Fibroblast of skin of abdomen (primary cell): ENCODE data around the gene TP53I11.

Source experiments
- DNase-seq: peaks from one replicate; pipeline ENCODE4 v3.0.0-alpha.2; 2013

TP53I11 gene

GRCh38 chr11:44978274-44978960 is 27.7 kb upstream of the TP53I11 start:
- DNase-seq, result no peak

GRCh38 chr11:44977493-44977984 is 26.9 kb upstream of the TP53I11 start:
- DNase-seq, result no peak

- no peak for DNase-seq
Measured at GRCh38 chr11:44976576-44976975, 25.9 kb upstream of the TP53I11 start.

GRCh38 chr11:44974402-44975000 is 23.8 kb upstream of the TP53I11 start:
- DNase-seq, result no peak

- no peak for DNase-seq
Measured at GRCh38 chr11:44973632-44974401, 23.1 kb upstream of the TP53I11 start.

- no peak for DNase-seq
Measured at GRCh38 chr11:44972746-44973435, 22.2 kb upstream of the TP53I11 start.

DNA sequence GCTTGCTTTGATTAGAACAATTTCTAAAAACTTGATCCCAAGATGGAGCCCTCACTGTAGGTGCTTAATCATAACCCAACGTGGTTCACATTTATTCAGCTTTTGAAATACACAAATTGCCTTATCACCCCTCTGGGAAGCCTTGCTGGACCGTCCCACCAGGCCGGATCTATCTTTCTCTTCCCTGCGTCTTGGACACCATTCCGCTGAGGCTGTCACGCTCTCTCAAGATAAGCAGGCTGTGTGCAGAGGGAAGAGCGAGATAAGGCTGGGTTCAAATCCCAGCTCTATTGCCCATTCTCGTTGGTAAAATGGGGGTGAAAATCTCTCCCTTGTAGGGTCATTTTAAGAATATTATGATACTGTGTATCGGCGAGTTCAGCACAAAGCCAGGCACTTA is 20.5 kb upstream of the TP53I11 start:
- DNase-seq, result no peak

GRCh38 chr11:44970293-44970692 is 19.6 kb upstream of the TP53I11 start:
- no peak for DNase-seq

- DNase-seq, result no peak
Measured at GRCh38 chr11:44969651-44970252, 19.1 kb upstream of the TP53I11 start.

DNA sequence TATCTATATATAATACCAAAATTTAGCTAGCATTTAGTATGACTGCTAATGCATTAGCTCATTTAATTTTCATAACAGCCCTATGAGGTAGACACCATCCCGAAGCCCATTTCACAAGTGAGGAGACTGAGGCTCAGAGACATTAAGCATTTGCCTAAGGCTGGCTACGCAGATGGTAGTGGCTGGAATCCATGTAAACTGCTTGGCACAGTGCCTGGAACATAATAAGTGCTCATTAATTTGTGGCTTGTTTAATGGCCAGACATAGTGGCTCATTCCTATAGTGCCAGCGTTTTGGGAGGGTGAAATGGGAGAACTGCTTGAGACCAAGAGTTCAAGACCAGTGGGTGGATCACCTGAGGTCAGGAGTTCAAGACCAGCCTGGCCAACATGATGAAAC is 17.8 kb upstream of the TP53I11 start:
- no peak for DNase-seq

- no peak for DNase-seq
Measured at GRCh38 chr11:44967930-44968496, 17.3 kb upstream of the TP53I11 start.

DNA sequence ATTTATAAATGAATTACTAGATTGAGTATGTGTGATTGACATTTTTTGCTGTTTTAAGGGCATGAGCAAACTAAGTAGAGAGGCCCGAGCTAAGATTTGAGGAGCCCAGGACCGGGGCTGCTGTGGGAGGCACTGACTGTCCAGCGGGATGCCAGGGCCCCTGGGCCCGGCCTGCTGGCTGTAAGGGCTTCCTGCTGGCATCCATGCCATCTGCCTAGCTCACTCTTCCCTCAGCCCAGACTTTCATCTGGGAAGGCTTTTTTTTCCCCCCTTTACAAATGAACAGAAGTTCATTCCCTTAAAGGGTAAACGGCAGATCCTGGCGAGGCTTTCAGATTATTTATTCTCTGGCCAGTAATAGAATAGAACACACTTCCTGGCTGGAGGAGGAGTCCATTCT is 16.0 kb upstream of the TP53I11 start:
- no peak for DNase-seq

DNA sequence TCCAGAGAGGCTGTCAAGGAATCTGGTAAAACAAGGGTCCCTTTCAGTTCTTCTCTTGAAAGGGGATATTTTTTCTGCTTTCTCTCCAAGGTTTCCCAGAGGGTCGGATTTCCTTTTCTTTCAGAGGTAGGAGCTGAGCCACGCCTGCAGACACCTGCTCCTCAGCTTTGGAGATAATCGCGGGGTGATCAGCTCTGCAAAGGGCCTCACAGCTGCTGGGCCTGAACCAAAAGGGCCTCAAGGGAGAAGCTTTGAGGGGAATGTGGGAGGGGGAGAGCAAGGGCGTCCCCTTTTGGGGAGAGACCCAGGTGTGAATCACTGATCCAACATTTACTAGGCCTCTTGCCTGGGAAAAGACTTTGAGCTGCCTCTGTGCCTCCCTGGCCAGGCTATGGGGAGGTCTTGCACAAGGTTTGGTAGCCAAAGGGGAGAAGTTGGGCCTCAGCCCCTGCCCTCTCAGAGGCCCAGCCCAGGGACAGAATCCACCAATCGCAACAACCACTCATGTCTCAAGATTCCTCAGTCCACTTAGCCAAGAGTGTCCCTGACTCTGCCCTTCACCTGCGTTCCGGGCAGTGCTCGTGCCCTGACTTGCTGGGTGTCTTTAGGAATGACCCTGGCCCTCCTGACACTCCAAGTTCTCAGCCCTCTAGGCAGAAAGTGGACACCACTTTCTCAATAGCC is 14.0 kb upstream of the TP53I11 start:
- DNase-seq, result no peak

- no peak for DNase-seq
Measured at GRCh38 chr11:44963948-44964347, 13.3 kb upstream of the TP53I11 start.

- no peak for DNase-seq
Measured at GRCh38 chr11:44963136-44963535, 12.5 kb upstream of the TP53I11 start.

DNA sequence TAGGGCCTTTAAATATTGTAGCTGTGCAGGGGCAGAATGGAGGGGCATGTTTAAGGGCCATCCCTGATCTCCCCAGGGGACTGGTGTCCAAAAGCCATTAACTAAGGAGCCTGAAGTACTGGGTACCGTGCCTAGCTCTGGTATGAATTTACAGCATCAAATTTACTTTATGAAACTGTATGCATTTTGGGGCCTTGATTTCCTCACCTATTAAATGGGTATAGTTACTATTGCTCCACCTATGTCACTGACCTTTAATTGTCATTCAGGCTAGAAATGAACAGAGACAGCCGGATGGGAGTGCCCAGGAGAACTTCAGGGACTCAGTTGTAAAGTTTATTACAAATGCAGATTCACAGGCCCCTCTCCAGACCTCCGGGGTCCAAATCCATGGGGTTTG is 11.8 kb upstream of the TP53I11 start:
- no peak for DNase-seq

DNA sequence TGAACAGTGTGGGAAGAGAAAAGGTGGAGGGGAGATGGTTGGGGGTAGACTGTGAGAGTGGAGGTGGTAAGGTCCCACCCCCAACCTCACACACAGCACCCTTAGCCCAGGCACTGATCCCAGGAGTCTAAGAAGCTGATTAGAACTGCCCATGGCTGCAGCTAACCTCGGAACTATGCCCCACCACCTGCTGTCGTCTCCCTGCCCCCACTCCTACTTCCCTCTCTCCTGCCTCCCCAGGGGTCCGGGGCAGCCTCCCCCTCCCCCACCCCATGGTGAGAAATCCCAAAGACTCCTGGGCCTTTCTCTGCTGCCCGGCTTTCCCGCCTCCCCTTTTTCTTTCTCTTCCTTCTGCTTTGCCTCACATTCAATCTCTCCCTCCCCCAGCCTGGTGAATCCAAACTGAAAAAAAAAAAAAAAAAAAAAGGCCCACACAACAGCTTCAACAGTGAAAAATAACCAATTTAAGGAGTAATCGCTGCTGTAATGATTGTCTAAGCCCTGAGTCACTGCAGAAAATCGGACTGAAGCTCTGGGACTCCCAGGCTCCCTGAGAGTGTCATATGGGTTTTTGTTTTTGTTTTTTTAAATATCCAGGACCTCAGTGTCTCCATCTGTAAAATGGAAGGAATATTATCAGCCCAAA is 9.6 kb upstream of the TP53I11 start:
- DNase-seq, result no peak

DNA sequence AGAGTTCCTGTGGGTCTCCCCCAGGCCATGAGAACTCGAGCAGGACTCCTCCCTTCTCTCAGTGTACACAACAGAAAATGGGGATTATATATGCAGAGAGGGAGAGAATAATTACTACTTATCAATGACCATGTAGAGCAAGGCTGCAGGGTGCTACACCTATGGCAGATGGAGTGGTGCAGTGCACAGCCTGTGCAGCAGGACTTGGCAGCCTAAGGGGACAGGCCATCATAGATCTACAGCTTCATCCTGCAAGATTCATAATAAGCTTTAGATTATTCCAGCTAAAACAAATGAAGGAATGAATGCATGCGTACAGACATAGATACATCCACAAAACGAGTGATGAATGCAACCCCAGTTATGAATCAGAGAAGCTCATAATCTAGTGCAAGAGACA is 8.4 kb upstream of the TP53I11 start:
- DNase-seq, result no peak

DNA sequence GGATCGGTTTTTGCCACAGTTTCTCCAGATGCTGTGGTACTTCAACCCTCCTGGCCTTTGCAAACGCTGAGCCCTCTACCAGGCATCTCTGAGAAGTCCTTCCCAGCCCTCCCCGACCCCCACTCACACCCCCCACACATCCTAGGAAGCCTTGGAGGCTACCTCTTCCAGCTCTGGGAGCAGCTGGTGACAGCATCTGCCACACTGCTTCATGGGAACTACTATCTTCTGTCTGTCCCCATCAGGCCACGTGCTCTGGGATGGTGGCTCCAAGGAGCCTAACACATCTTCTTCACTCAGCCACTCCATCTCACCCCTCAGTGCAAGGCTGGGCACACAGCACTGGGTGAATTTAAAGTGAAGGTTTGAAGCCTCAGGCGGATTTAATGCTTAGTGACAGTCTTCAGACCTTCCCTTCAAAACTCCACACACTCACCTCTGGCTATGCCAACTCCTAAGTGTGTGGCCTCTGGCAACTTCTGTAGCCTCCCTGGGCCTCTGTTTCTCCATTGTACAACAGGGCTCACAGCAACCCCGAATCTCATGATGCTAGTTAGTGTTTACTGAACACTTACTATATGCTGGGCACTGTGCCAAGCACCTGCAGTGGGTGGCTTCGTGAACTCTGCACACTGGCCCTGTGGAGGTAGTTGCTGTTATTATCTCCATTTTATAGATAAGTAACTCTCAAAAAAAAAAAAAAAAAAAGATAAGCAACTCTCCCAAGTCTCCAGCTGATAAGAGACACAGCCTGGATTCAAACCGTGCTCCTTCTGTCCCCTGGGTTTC is 7.3 kb upstream of the TP53I11 start:
- no peak for DNase-seq

DNA sequence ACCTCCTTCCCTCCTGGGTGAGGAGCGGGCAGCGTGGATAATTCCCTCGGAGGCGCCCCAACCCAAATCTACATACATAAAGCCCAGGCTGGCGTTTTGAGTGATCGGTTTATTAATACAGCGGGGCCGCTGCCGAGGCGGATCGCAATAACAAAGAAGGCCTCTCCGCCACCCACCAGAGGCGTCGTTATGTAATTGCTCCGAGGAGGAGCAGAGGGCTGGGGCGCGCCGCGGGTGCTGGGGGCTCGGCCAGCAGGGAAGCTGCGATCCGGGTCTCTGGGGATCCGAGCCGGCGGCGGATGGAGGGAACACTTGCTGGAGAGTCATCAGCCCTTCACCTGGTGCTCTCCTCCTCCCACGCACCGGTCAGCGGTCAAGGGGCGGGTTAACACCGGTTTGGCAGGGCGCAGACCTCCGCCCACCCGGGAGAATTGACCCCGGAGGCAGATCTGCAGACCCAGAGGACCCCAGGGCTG is 6.4 kb upstream of the TP53I11 start:
- no peak for DNase-seq
